Colonic mucosa (tissue), 4 donors: ENCODE results near the gene CASKIN2. TPM values are rescaled to one million over a fixed set of nuclear protein-coding genes. Genes with fewer than 3 reads are reported as not detected.

ENCODE experiments used
- DNase-seq: peaks from one replicate; pipeline ENCODE4 v3.0.0-alpha.2; 2020
- H3K27ac ChIP-seq: fragments of 200-600 bp; one replicate; pipeline ENCODE4 v1.8.0; 2021
- H3K27me3 ChIP-seq: fragments of 200-600 bp; one replicate; pipeline ENCODE4 v1.8.0; 2021
- H3K36me3 ChIP-seq: fragments of 200-600 bp; one replicate; pipeline ENCODE4 v1.8.0; 2021
- H3K4me1 ChIP-seq: fragments of 200-600 bp; one replicate; pipeline ENCODE4 v1.8.0; 2021; ENCODE audit warnings: mild to moderate bottlenecking
- H3K4me3 ChIP-seq: fragments of 200-600 bp; one replicate; pipeline ENCODE4 v1.8.0; 2021
- H3K9ac ChIP-seq, 2 donors: one replicate each; pipeline ENCODE4 v1.7.0; 2013; ENCODE audit warnings: control low read depth in 2 of 2, low read depth in 2 of 2, low read length in 2 of 2
- H3K9me3 ChIP-seq: fragments of 200-600 bp; one replicate; pipeline ENCODE4 v1.8.0; 2021
- CTCF ChIP-seq: fragments of 200-600 bp; IDR thresholded peaks from one replicate; pipeline ENCODE4 v1.8.0; 2022; ENCODE audit warnings: antibody characterized with exemption, mild to moderate bottlenecking
- intact Hi-C: fragments of 100-400 bp; cut with DNase I; formaldehyde crosslinking; loops from one replicate; pipeline ENCODE4 v1.14.1; 2022
- total RNA-seq, 2 donors: library from RNA; stranded (reverse); fragmentation: NEBNext Ultra II Directional in 1 of 2; extraction: Animal tissue kit (Norgen Biotek cat#: 25700) in 1 of 2; gene quantifications; one replicate each; pipeline ENCODE4 v1.2.1, GENCODE V29; 2021
- donor health status: healthy.
- donor health status: DM: no; HTN: no; CAD: no.
- donor health status: DM: no; HTN: no; CAD: no.

Gene CASKIN2
- total RNA-seq, 2 donors from 2014 or later, result 26.5 to 28.6 TPM

GRCh38 chr17:75549246-75550138, 34.2 kb upstream of the CASKIN2 start:
- DNase-seq, result peak; percentile 93
- TF ChIP-seq CTCF, result no peak
- Histone ChIP-seq H3K27ac (peak overlapping the region; percentile 93), H3K9me3 (no peaks in the 10 kb centered on the region), H3K9ac (peak overlapping the region; percentile 80 to 91), H3K27me3 (no peaks in the 10 kb centered on the region), H3K4me1 (peaks cover 3% of the 10 kb centered on the region), H3K4me3 (no peak overlapping the region), H3K36me3 (no peaks in the 10 kb centered on the region)
- intact Hi-C loops, result no loop called here

GRCh38 chr17:75548813-75549212, 33.5 kb upstream of the CASKIN2 start:
- H3K9ac ChIP-seq, result peak overlapping the region; percentile 20 to 65
- no peaks in the 10 kb centered on the region for H3K36me3 ChIP-seq
- DNase-seq, result no peak

GRCh38 chr17:75547091-75547490, 31.8 kb upstream of the CASKIN2 start:
- H3K4me1 ChIP-seq, result peaks cover 15% of the 10 kb centered on the region
- H3K27ac ChIP-seq, result peak overlapping the region; percentile 93
- H3K4me3 ChIP-seq, result no peak overlapping the region
- intact Hi-C loops, result no loop called here
- H3K27me3 ChIP-seq, result no peaks in the 10 kb centered on the region
- no peak overlapping the region for H3K9ac ChIP-seq
- no peaks in the 10 kb centered on the region for H3K36me3 ChIP-seq
- no peak for TF ChIP-seq CTCF
- H3K9me3 ChIP-seq, result no peaks in the 10 kb centered on the region
- DNase-seq, result no peak

More at GRCh38 chr17:75548813-75549212, 33.5 kb upstream of the CASKIN2 start:
- Histone ChIP-seq H3K27ac (peak overlapping the region; percentile 93), H3K27me3 (no peaks in the 10 kb centered on the region), H3K4me1 (peaks cover 9% of the 10 kb centered on the region), H3K9me3 (no peaks in the 10 kb centered on the region), H3K4me3 (no peak overlapping the region)
- no peak for TF ChIP-seq CTCF
- intact Hi-C loops, result no loop called here

GRCh38 chr17:75546181-75546580, 30.8 kb upstream of the CASKIN2 start:
- peak overlapping the region in 1 of 2 donors; percentile 43 for H3K9ac ChIP-seq
- H3K9me3 ChIP-seq, result no peaks in the 10 kb centered on the region
- intact Hi-C loops, result no loop called here
- peaks cover 15% of the 10 kb centered on the region for H3K4me1 ChIP-seq
- no peak for TF ChIP-seq CTCF
- H3K27me3 ChIP-seq, result no peaks in the 10 kb centered on the region
- H3K36me3 ChIP-seq, result no peaks in the 10 kb centered on the region
- H3K27ac ChIP-seq, result peak overlapping the region; percentile 27
- H3K4me3 ChIP-seq, result no peak overlapping the region
- no peak for DNase-seq

- Histone ChIP-seq H3K4me3 (no peak overlapping the region), H3K4me1 (peaks cover 26% of the 10 kb centered on the region), H3K27ac (no peak overlapping the region), H3K9ac (peak overlapping the region; percentile 60 to 82), H3K36me3 (no peaks in the 10 kb centered on the region), H3K9me3 (no peaks in the 10 kb centered on the region), H3K27me3 (no peaks in the 10 kb centered on the region)
- no peak for TF ChIP-seq CTCF
- intact Hi-C loops, result no loop called here
- no peak for DNase-seq
These were observed 28.9 kb upstream of the CASKIN2 start for GRCh38 chr17:75544250-75544649.
